GM12801 (cell line): Measurements from ENCODE around the gene TTC14.

Experiments used
- CTCF ChIP-seq: IDR thresholded peaks from one replicate; pipeline ENCODE4 v1.5.1; 2011; ENCODE audit warnings: control low read depth; ENCODE audit not compliant: insufficient read length; ENCODE audit errors: extremely low read depth

Gene TTC14

GRCh38 chr3:180646187-180646790 is 44.3 kb downstream of the TTC14 start:
- TF ChIP-seq CTCF: no peak

- TF ChIP-seq CTCF: no peak
These were observed 54.4 kb downstream of the TTC14 start for GRCh38 chr3:180656406-180656805.

GRCh38 chr3:180657094-180657493 is 55.1 kb downstream of the TTC14 start:
- no peak for TF ChIP-seq CTCF
